Heart left ventricle (tissue), 16 donors: ENCODE measurements around the gene WDR18. TPM values are rescaled to one million over a fixed set of nuclear protein-coding genes. Genes with fewer than 3 reads are reported as not detected.

Source experiments
- ATAC-seq, 4 donors: fragments of 200-7000 bp; cut with Tn5 transposase; one replicate each; pipeline ENCODE4 v1.9.1; 2020 to 2022; ENCODE audit warnings: moderate library complexity in 4 of 4, mild to moderate bottlenecking in 3 of 4, moderate number of reproducible peaks in 1 of 4
- DNase-seq, 5 donors: peaks; one replicate each; pipeline ENCODE4 v3.0.0-alpha.2; 2020
- H3K27ac ChIP-seq, 12 donors: fragments of 200-600 bp; sonication (generic) in 4 of 12; one replicate each; pipeline versions ENCODE4 v1.5.0 to v1.8.0; 2016 to 2022; ENCODE audit warnings: mild to moderate bottlenecking in 2 of 12
- H3K27me3 ChIP-seq, 9 donors: fragments of 200-600 bp; sonication (generic) in 2 of 9; one replicate each; pipeline versions ENCODE4 v1.5.1 to v1.8.0; 2016 to 2022; ENCODE audit warnings: mild to moderate bottlenecking in 3 of 9
- H3K36me3 ChIP-seq, 9 donors: fragments of 200-600 bp; sonication (generic) in 2 of 9; one replicate each; pipeline versions ENCODE4 v1.5.0 to v1.8.0; 2018 to 2022; ENCODE audit warnings: mild to moderate bottlenecking in 2 of 9
- H3K4me1 ChIP-seq, 12 donors: fragments of 200-600 bp; sonication (generic) in 4 of 12; one replicate each; pipeline versions ENCODE4 v1.5.0 to v1.8.0; 2016 to 2022; ENCODE audit warnings: mild to moderate bottlenecking in 3 of 12
- H3K4me3 ChIP-seq, 12 donors: fragments of 200-600 bp; sonication (generic) in 4 of 12; one replicate each; pipeline versions ENCODE4 v1.5.0 to v1.8.0; 2017 to 2022; ENCODE audit warnings: mild to moderate bottlenecking in 9 of 12, moderate library complexity in 4 of 12
- H3K9me3 ChIP-seq, 12 donors: fragments of 200-600 bp; sonication (generic) in 4 of 12; one replicate each; pipeline versions ENCODE4 v1.5.0 to v1.8.0; 2016 to 2022; ENCODE audit warnings: mild to moderate bottlenecking in 1 of 12
- POLR2A ChIP-seq, 2 donors: fragments of 450-650 bp; IDR thresholded peaks; one replicate each; pipeline ENCODE4 v1.6.1; 2017; ENCODE audit warnings: antibody characterized with exemption in 2 of 2, mild to moderate bottlenecking in 2 of 2, moderate library complexity in 2 of 2
- WGBS, 4 donors: extraction: QIAGEN DNeasy Blood & Tissue Kit in 2 of 4; methylation state at CpG; one replicate each; pipeline versions ENCODE4 v1.1.5 to v1.1.7; 2013 to 2018; 5-methylcytosine and 5-hydroxymethylcytosine counted together
- intact Hi-C, 10 donors: fragments of 100-400 bp; cut with DNase I; formaldehyde crosslinking; loops; one replicate each; pipeline versions ENCODE4 v1.11.1 to v1.14.2; 2022
- polyA plus RNA-seq, 2 donors: library from polyadenylated mRNA; stranded (reverse); fragments of 200-250 nt; gene quantifications; one replicate each; pipeline ENCODE4 v1.2.3, GENCODE V29; 2013
- total RNA-seq, 9 donors: library from RNA; depleted of rRNA in 2 of 9; stranded (reverse); fragments of >200 nt in 2 of 9; fragmentation: NEBNext Ultra II Directional in 3 of 9; extraction: Animal tissue kit (Norgen Biotek cat#: 25700) in 3 of 9; gene quantifications; one replicate each; pipeline versions ENCODE4 v1.1.0 to v1.2.4, GENCODE V29; 2016 to 2023
- TF ChIP-seq, protein P1 (sequence below), 12 donors: fragments of 200-600 bp; sonication (generic) in 4 of 12; IDR thresholded peaks; one replicate each; pipeline versions ENCODE4 v1.5.0 to v1.8.0; 2018 to 2022; ENCODE audit warnings: antibody characterized with exemption in 12 of 12, mild to moderate bottlenecking in 5 of 12
- donor health status: ischemic (EF 13 %, LVEDD 7.1; RV severe dilation, severe dysfunction).
- donor health status: healthy with polysubstance abuse.
- donor health status: DM: no; HTN: yes; CAD: no.
- donor health status: DM: no; HTN: no; CAD: no.
- donor health status: ischemic (EF 25% LVEDD 6.9; RV normal size, moderate dysfunction).
- donor health status: ischemic (EF 25% LVEDD 5.7; RV mildly dilated, moderate dysfunction).
- donor health status: healthy.
- donor health status: DM: yes; HTN: yes; CAD: no.
- donor health status: ischemic (EF 35%, LVEDD 5.7; RV mildly dilated, moderate dysfunction).
- donor health status: nonischemic (EF 11% LVEDD 7.7; RV severe dilation, severe dysfunction).
- donor health status: DM: yes; HTN: yes; CAD: no.
- donor health status: PGD.
- donor health status: ischemic (EF 29% LVEDD 5.4; RV normal size, mild dysfunction).
- donor health status: nonischemic (EF 23%, LVEDD 6.1; RV moderate dilation, normal function).

Gene WDR18
- total and polyA plus RNA-seq, 11 donors = 15.6 to 36.3 (median 19.4) TPM

DNA sequence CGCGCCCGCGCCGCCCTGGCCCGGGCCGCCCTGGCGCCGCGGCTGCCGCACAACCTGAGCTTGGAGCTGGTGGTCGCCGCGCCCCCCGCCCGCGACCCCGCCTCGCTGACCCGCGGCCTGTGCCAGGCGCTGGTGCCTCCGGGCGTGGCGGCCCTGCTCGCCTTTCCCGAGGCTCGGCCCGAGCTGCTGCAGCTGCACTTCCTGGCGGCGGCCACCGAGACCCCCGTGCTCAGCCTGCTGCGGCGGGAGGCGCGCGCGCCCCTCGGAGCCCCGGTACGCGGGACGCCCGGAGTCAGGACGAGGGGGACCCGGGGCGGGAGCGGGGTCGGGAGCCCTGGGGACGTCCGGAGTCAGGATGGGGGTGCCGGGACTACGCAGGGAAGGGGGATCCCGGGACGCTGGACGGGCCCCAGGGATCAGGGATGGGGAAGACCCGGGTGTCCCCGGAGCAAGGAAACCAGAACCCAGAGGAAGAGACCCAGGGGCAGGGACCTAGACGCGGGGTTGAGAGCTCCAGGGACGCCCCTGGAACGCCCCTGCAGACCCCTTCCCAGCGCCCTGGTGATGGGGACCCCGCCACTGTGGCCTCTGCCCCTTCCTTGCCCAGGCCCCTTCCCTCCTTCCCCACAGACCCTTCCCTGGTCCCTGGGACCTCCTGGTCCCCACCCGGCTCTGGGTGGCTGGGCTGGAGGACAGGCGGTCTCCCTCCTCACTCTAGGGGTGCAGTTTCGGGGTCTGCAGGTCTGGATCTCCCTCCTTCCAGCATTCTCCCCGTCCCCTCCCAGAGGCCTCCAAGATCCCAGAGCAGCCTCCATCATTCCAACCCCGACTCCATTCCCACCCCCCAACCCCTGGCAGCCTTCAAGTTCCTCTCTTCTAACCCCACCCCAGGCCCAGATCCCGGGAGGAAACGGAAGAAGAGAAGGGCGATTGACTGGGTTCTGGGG is 16.7 kb downstream of the WDR18 start:
- H3K36me3 ChIP-seq = no peaks in the 10 kb centered on the region
- TF ChIP-seq POLR2A (IDR thresholded peaks at IDR 0.05) = no peak
- TF ChIP-seq, protein P1, sequence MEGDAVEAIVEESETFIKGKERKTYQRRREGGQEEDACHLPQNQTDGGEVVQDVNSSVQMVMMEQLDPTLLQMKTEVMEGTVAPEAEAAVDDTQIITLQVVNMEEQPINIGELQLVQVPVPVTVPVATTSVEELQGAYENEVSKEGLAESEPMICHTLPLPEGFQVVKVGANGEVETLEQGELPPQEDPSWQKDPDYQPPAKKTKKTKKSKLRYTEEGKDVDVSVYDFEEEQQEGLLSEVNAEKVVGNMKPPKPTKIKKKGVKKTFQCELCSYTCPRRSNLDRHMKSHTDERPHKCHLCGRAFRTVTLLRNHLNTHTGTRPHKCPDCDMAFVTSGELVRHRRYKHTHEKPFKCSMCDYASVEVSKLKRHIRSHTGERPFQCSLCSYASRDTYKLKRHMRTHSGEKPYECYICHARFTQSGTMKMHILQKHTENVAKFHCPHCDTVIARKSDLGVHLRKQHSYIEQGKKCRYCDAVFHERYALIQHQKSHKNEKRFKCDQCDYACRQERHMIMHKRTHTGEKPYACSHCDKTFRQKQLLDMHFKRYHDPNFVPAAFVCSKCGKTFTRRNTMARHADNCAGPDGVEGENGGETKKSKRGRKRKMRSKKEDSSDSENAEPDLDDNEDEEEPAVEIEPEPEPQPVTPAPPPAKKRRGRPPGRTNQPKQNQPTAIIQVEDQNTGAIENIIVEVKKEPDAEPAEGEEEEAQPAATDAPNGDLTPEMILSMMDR (IDR thresholded peaks at IDR 0.05) = no peak
- DNase-seq (no peak), ATAC-seq (no peak)
- intact Hi-C loops = loop anchor here in 2 of 10 donors (1.0 kb wide), 1 partner anchor 80 kb away; no protein-coding TSS in a partner anchor
- peak overlapping the region in 7 of 12 donors; percentile 3 to 42 (median 15) for H3K4me3 ChIP-seq
- no peaks in the 10 kb centered on the region for H3K9me3 ChIP-seq
- H3K27ac ChIP-seq = no peak overlapping the region
- peaks cover 37 to 73% (median 54%) of the 10 kb centered on the region in 9 donors for H3K27me3 ChIP-seq
- peaks cover 0 to 29% (median 11%) of the 10 kb centered on the region in 12 donors for H3K4me1 ChIP-seq
- 3 to 16% (median 6%) methylated on average over 13 to 73 of the region's 73 CpGs for WGBS, 4 donors

GRCh38 chr19:1001538-1002166 is 17.5 kb downstream of the WDR18 start:
- H3K4me3 ChIP-seq = peak overlapping the region in 3 of 12 donors; percentile 3 to 15 (median 12)
- peaks cover 32 to 65% (median 46%) of the 10 kb centered on the region in 9 donors for H3K27me3 ChIP-seq
- peak in 3 of 4 donors; percentile 59 to 70 (median 63) for ATAC-seq
- TF ChIP-seq POLR2A (IDR thresholded peaks at IDR 0.05) = no peak
- TF ChIP-seq, protein P1 (IDR thresholded peaks at IDR 0.05) = peak; percentile 76 to 94 (median 89)
- H3K4me1 ChIP-seq = peaks cover 0 to 21% (median 5%) of the 10 kb centered on the region in 12 donors
- peak in 4 of 5 donors; percentile 49 to 86 (median 62) for DNase-seq
- H3K9me3 ChIP-seq = no peaks in the 10 kb centered on the region
- no peak overlapping the region for H3K27ac ChIP-seq
- intact Hi-C loops = loop anchor here in 2 of 10 donors (1.0 kb wide), 1 partner anchor 80 kb away; no protein-coding TSS in a partner anchor
- H3K36me3 ChIP-seq = no peaks in the 10 kb centered on the region
- 11 to 29% (median 14%) methylated on average over 9 to 20 of the region's 20 CpGs for WGBS, 4 donors

DNA sequence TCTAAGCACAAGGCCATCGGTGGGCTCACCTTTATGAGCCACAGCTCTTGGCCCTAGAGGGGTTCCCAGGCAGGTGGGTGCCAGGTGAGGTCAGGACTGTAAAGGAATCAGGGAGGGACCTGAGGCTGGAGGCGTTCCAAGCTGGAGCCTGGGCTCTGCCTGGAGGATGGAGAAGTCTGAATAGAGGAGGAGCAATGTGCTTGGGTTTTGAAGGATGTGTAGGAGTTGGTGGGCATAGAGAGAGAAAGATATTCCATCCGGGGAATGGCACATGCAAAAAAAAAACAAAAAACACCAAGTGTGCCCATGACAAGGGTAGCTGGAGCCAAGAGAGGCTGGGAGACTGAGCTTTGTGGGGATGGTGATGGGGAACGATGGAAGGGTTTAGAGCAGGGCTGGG is 18.5 kb downstream of the WDR18 start:
- ATAC-seq = no peak
- peaks cover 0 to 20% (median 5%) of the 10 kb centered on the region in 12 donors for H3K4me1 ChIP-seq
- no peak overlapping the region for H3K27ac ChIP-seq
- no peak overlapping the region for H3K4me3 ChIP-seq
- H3K27me3 ChIP-seq = peaks cover 32 to 56% (median 39%) of the 10 kb centered on the region in 9 donors
- intact Hi-C loops = no loop called here
- DNase-seq = no peak
- WGBS, 4 donors = 81 to 87% (median 84%) methylated on average over 4 of the region's 4 CpGs
- no peak for TF ChIP-seq POLR2A (IDR thresholded peaks at IDR 0.05)
- TF ChIP-seq, protein P1 (IDR thresholded peaks at IDR 0.05) = no peak
- H3K36me3 ChIP-seq = peaks cover 0 to under 1% (median 0%) of the 10 kb centered on the region in 9 donors
- no peaks in the 10 kb centered on the region for H3K9me3 ChIP-seq
